GM19238 (cell line): Measurements from ENCODE around the gene ZFAND2B.

ENCODE experiments used
- DNase-seq: peaks from one replicate; pipeline ENCODE4 v3.0.0; 2011; ENCODE audit warnings: low spot score; ENCODE audit not compliant: insufficient read length

The ZFAND2B gene, protein sequence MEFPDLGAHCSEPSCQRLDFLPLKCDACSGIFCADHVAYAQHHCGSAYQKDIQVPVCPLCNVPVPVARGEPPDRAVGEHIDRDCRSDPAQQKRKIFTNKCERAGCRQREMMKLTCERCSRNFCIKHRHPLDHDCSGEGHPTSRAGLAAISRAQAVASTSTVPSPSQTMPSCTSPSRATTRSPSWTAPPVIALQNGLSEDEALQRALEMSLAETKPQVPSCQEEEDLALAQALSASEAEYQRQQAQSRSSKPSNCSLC

DNA sequence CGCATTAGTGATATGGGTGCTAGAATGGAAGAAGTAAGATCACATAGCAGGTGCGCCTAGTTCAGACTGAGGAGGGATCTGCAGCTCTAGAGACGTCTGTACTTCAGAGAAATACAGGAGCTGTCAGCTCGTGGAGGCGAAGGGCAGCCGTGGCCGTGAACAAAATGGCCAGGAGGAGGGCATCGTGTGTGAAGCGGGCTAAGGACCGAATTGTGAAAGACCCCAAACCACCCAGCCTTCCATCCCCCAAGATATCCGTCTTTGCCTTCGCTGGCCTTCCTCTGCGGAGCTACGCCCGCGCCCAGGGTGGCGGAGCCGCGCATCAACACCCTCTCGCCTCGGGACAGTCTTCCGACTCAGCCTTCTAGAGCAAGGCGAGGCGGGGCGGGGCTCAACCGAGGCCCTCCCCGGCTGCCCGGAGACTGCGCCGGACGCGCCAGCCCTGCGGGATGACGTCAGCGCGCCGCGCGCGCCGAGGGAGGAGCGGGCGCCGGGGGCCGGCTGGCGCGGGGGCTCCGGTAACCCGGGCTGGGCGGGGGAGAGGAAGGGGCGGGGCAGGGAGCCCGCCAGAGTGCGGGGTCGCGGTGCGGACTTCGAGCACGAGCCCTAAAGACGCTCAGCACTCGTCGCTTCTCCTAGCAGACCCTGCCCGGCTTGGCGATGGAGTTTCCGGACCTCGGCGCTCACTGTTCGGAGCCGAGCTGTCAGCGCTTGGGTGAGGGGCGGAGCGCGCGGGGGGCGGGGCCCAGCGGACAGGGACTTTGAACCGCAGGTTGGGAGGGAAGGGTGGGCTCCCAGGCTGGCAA, at the start of gene ZFAND2B:
ZFAND2B (plus strand) TSS at position 455 of the 806 bp plus-strand sequence; CDS start at position 661, 206 bp downstream.
- DNase-seq = peak; percentile 98

DNA sequence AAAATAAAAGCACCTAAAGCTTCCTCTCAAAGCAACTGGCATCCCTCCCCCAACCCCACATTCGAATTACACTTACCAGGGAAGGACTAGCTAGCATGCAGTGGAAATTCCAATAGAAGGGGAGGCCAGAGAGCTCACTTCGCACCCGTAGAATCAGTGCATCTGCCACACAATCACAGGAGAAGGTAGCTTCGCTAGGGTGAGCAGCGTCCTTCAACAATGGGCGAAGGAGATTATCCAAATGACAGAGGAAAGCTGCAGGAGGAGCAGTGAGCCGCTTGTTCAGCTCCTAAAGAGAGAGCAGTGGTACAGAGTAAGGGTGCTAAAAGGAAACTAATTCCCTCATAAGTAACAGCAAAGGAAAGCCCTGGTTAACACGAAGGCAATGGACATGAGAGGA, 49.2 kb upstream of the ZFAND2B start:
- no peak for DNase-seq

DNA sequence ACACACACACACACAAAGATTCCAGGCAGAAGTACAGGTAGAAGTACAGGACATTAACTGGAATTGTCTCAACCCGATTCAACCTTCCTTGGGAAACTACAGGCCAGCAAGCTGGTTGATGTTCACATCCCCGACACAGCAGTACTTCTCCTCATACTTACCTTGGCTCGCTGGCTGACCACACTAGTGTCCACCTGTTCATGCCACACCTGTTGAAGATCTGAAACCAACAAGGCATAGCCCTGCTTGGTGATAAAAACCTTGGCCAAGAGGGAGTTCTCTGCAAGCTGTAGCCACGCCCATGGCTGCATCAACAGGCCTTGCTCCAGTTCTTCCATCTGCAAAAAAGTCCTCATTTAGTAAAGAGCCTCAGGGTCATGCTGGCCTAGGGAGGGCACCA, 48.6 kb upstream of the ZFAND2B start:
- no peak for DNase-seq

DNA sequence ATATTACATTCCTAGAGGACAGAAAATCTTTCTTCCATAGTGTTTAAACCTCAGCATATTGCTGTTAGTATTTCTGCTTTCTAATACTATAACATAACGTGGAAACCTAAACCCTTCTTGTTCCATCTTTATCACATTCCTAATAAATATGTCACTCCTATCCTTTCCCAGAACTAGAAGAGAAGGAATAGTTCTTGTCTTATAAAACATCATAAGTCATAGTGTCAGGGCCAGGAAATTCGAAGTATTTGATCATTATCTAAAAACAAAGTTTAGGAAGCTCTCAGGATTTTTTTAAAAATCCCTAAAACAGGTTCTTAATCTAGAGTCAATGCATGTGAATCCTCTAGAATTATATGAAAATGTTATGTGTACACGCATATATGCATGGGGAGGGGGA, 48.0 kb upstream of the ZFAND2B start:
- no peak for DNase-seq

DNA sequence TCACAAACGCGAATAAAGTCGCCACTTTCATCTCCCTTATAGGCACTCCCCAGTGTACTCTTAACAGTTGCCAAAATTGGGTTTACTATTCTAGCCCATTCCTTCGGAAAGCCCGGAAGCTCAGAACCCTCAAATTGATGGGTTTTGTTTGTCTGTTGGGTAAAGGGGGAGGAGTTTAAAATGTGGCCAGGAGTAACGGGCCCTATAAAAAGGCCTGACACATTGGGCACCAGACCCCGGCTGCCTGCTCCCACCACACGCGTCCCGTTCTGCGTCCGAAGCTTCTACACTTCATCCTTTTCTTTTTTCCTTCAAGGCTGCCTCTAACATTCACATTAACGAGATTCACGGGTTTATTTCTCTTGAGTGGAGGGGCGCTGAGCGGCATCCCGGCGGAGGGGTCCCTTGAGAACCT, 46.8 kb upstream of the ZFAND2B start:
- no peak for DNase-seq

DNA sequence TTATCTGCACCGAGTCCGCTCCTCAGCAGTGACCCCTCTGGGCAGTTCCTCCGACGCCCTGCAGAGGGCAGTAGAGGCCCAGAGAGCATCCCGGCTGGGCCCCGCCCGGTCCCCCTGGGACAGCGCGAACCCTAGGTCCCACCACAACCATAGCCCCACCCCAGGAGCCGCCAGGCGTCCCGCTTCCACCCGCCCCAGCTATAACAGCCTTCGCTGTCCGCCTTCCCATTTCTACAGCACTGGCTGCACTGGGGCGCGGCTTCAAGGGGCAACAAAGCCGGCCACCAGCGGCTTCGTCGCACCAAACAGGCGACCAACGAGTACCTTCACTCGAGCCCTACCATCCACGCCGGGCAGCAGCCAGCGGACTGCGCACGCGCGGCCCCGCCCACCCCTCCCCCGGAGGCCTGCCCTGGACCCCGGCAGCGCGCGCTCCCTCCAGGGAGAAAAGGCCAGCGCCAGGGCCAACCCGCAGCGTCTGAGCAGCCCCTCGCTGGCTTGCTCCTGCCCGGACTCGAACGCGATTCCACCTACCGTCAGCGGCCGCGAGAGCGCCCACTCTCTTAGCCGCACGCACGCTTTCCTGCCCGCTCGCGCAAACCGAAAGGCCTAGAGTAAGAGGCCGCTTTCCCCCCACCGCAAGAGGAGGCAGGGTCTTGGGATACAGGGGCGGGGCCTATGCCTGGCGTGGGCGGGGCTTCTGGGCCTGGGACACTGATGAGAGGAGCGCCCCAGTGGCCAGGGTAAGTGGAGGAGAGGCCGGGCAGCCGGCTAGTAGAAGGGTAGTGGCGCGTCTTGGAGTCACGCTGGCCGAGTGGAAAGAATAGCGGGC, 46.2 kb upstream of the ZFAND2B start, which contains the start of gene NHEJ1:
NHEJ1 (minus strand) TSS at position 630 of the 832 bp plus-strand sequence. CDS start 2,453 bp downstream, outside the sequence.
- peak; percentile 95 for DNase-seq

DNA sequence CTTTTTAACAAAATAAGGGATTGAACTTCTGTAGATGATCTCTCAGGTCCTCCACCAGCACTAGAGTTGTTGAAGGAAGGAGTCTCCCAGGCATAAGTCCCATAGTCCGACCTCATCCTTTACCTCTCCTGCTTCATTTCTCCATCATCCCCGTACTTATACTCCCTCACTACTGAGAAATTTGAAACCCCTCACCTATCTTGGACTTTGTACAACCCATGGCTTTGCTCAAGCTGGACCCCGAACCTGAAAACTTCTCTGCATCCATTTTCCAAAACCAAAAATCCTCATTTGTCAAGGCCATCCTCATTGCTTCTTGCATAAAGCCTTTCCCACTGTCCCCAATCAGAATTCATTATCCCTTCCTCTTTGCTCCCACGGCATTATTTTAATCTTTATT, 45.5 kb upstream of the ZFAND2B start:
- DNase-seq = no peak

DNA sequence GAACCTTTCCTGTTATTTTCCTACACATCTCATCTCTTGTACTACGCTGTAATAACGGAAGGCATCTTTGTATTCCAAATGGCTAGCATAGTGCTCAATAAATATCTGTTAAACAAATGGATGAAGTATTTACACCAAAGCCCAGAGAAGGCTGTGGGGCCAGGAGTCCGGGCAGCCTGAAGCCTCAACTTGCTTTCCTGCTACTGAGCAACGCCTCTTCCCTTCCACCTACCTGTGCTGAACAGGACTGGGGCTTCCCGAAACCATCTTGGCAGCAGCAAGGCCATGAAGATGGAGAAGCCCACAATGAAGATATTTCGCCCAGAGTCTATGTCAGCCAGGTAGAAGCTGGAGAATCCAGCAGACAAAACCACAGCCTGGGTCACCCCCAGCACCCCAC, 43.4 kb upstream of the ZFAND2B start:
- no peak for DNase-seq

DNA sequence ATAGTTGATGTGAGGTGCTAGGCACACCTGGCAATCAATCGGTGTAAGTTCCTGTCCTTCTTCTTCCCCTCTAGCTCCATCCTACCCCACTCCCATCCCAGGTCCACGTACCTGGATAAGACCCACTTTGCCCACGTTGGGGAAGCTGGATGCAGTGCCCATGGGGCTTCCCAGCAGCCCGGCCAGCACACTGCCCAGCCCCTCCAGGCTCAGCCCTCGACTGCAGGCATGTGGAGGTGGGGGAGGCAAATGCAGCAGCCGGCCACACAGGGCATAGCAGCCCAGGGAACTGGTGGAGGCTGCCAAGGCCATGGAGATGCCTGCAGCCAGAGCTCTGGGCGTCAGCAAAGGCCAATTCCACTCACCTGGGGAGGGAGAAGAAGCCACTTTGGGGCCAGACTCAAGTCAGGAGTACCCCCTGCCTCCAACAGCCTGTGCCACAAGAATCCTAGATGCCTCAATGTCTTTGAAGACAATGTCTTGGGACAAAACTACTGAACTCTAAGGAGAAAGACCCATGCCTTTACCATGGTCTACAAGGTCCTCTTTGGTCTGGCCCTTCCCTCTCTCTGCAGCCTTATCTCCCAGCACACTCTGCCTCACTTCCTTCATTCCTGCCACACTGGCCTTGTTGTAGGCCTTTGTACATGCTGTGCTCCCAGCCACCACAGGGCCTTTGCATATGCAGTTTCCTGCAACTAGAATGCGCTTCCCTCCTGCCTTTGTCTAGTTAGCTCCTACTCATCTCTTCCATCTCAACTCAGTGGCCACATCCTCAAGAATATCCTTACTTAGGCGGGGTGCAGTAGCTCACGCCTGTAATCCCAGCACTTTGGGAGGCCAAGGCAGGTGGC, 41.3 kb upstream of the ZFAND2B start:
- DNase-seq = no peak

DNA sequence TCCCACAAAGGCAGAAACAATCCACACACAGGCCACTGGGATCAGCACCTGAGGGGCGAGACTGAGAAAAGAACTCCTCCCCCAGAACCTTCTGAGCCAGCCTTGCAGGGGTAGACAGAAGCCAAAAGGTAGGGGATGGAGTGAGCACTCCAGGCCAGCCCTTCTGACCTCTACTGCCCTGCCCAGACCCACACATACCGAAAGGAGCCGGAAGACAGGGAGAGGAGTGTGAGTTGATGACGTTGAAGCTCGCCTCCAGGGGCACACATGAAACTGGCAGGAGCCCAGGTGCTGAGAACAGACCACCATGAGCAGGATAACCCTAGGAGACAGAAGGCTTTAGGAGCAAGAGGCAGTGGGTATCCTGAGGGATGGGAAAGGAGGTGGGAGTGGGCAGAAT, 38.6 kb upstream of the ZFAND2B start:
- DNase-seq = no peak

DNA sequence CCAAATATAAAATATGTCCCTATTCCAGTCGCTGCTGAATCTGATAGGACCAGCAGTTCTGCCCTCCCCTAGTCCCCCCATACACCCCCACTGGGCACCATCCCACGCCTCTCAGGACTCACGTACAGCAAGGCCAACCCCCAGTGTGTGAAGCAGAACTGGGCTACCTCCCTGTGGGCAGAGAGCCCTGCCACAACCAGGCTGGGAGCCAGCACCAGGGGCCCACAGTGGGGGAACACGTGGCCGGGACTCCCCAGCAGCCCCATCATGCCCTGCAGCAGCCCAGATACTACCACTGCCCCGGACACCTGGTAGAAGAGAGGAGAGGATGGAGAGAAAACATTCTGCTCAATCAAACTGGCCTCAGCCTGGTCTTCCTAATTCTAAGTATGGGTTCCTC, 38.1 kb upstream of the ZFAND2B start:
- DNase-seq = no peak

DNA sequence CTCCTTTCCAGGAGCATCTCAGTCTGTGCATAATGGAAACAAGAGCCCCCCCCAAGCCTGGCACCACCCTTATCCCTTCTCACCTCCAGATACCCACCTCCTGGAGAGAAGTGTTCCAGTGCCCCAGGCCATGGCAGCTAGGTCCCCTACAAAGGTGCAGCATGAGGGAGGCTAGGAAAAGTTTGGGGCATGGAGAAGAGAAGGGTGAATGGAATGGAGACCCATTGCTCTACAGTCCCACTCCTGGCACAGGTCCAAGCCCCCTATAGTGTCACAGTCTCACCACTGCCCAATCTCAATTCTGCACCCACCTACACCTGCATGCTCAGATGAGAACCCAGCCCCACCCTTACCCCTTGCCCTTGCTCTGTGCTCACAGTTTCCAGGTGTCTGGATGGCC, 37.6 kb upstream of the ZFAND2B start:
- DNase-seq = no peak

DNA sequence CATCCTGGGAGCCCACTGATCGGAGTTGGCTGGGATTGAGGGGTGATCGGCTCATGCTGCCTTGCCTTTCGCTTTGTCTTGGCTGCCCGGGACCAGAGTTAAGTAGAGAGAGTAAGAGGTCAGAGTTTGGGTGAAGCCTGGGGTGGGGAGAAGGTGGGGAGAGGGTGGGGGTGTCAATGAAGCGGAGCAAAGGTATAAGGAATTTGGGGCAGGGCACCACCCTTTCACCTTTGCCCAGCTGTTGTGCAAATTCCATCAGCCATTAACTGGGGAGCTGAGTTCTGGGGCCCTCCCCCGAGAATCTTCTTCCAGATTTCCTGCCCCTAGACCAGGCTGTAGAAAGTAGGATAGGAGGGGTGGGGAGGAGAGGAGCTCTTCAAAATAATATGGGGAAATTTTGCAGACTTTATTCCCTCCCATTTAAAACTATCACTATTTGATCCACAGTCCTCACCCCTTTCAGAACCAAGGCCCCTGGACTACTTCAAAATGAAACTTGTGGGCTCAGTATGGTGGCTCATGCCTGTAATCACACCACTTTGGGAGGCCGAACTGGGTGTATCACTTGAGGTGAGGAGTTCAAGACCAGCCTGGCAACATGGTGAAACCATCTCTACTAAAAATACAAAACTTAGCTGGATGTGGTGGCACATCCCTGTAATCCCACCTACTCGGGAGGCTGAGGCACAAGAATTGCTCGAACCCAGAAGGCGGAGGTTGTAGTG, 36.5 kb upstream of the ZFAND2B start, which contains the start of gene SLC23A3:
SLC23A3 (minus strand) TSS at position 100 of the 725 bp plus-strand sequence; CDS start at position 55, 45 bp downstream.
- no peak for DNase-seq

DNA sequence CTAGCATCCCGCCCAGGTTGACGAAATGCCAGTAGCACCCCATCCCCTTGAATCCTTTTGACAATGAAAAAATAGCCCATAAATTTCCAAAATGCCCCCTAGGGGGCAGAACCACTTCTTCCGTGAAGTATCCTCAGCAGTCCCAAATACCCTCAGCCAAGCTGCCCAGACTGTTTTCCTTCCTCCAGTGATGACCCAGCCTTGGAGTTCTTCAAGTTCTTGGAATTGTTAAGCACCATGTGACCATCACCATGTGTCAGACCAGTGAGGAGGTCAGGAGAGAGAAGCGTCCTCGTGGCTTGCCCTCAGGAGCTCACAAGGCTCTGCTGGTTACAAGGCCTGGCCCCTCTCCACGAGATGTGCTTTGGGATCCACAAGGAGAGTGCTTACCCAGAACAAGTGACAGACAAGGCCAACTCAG, 35.3 kb upstream of the ZFAND2B start:
- DNase-seq = no peak

DNA sequence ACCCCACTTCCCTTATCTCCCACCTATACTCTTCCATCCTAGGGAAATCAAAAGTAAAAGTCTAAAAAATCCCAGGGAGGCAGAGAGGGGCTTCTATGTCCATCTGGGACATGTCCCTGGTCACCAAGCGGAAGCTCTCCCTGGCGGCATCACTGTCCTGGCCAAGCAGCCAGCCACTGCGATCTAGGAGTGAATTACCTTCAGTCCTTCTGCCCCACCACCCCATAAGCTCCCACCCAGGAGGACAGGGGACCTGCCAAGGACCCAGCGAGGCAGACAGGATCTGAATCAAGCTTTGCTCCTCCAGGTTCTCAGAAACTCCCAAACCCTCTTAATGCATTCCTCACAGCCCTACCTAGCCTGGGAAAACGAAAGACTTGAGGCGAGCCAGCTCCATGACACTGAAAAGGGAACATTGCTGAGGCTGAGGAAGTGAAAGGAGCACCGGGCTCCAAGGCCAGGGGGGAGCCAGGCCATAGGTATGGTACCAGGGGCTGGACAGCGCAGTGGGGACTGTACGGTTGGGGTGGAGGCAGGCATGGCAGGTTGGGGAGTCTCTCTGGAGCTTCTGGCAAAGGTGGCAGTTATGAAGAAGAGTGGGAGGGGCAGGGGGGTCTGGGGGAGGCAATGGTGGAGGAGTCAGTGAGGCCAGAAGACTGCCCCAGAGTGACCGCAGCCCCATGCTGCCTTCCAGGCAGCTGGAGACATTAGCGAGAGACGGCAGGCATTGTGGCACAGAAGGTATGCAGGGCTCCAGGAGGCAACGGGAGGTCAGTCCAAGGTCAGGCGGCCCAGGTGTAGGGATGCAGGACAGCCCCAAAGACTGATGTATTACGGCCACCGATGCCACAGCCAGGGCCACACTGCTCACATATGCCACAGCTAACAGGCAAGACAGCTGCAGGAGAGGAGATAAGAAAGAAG, 34.1 kb upstream of the ZFAND2B start:
- DNase-seq = no peak

DNA sequence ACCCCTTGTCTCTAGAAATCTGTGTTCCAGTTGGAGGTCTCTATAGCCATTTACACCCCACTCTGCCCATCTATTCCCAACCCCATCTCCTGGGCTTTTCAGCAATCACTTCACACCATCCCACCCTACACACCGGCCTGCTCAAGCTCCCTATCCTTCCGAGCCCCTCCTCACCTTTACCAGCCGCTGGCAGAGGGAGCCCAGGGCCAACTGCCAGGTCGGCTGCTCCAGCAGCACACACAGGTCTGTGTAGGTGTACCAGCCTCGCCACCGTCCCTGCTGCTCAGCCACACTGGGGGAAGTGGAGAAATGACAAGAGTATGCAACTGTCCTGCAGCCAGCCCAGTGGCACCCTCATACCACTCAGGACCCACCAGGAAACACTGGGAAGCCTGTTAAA, 33.4 kb upstream of the ZFAND2B start:
- DNase-seq = no peak

DNA sequence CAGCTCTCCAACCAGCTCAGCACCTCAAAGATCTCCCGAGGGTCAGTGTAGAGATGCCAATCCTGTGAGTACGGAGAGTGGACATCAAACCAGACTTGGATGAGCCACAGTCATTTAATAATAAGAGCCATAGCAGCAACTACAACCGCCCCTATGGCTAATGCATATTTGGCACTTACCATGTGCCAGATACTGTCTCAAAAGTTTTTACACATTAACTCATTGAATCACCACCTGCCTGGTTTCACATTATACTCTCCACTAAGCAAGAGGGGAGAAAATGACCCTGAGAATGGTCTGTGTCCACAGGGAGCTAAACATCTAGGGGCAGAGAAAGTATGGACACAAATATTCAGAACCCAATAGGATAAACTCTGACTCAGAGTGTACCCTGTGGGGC, 32.4 kb upstream of the ZFAND2B start:
- DNase-seq = no peak

DNA sequence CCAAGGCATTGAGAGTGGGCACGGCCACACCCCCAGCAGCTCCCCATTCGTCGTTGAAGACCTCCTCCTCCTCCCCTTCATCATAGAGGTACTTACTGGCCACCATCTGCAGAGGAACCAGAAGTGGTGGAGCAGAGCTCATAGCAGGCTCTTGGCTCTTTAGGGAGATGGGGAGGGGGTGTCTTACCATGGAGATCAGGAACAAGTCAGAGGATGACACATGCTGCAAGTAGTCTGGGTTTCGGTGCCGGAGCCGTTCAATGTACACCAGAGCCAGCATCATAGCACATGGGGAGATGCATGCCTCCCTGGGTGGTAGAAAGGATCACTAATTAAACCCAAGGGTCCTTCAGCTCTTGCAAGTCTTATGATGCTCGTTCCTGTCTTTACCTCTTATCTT, 31.8 kb upstream of the ZFAND2B start:
- no peak for DNase-seq

DNA sequence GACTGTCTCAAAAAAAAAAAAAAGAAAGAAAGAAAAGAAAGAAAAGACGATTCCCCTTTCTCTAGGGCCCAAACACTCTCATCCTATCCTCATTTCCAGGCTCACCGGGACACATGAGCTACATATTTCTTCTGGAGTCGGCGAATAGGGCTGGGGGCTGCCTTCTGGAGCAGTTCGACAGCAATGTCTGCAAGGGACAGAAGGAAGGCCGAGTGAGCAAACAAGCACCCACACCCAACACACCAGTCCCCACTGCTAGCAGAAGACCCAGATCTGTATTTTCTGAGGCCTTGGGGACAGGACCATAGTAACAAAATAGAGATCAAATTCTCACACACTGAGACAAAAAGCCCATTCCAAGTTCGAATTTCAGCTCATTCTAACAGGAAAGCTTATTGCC, 31.1 kb upstream of the ZFAND2B start:
- no peak for DNase-seq
